Epithelial cell of proximal tubule (primary cell): ENCODE measurements around the gene CRACR2B. TPM values are rescaled to one million over a fixed set of nuclear protein-coding genes. Genes with fewer than 3 reads are reported as not detected.

ENCODE experiments used
- DNase-seq: peaks from one replicate; pipeline ENCODE4 v3.0.0-alpha.2; 2011; ENCODE audit warnings: low read depth
- H3K4me3 ChIP-seq: 2 replicates; pipeline ENCODE4 v1.5.1; 2011; ENCODE audit warnings: low read depth, mild to moderate bottlenecking, low read length
- CTCF ChIP-seq: conservative IDR thresholded peaks from 2 replicates; pipeline ENCODE4 v1.5.1; 2012; ENCODE audit warnings: low read depth, mild to moderate bottlenecking, low read length
- total RNA-seq: library from RNA; depleted of rRNA; stranded (reverse); fragments of >200 nt; gene quantifications from 2 replicates; pipeline ENCODE4 v1.2.3, GENCODE V29; 2015

The CRACR2B gene
- total RNA-seq, 1 donor from 2014 or later: 55.7 TPM

GRCh38 chr11:834371-835316, 6.9 kb downstream of the CRACR2B start:
- TF ChIP-seq CTCF: no peak
- no peak for DNase-seq

GRCh38 chr11:836274-836673, 8.6 kb downstream of the CRACR2B start:
- no peak for DNase-seq
- TF ChIP-seq CTCF: no peak
- no peak overlapping the region for H3K4me3 ChIP-seq

More at GRCh38 chr11:834371-835316, 6.9 kb downstream of the CRACR2B start:
- H3K4me3 ChIP-seq: peak overlapping the region; percentile 72

GRCh38 chr11:836700-837099, 9.0 kb downstream of the CRACR2B start:
- TF ChIP-seq CTCF: no peak
- H3K4me3 ChIP-seq: no peak overlapping the region
- DNase-seq: no peak

- TF ChIP-seq CTCF: no peak
- H3K4me3 ChIP-seq: no peak overlapping the region
- DNase-seq: no peak
Observed at GRCh38 chr11:837189-837989, 9.7 kb downstream of the CRACR2B start.

- TF ChIP-seq CTCF: no peak
- H3K4me3 ChIP-seq: no peak overlapping the region
- DNase-seq: no peak
Observed at GRCh38 chr11:837990-838307, 10.2 kb downstream of the CRACR2B start.

GRCh38 chr11:838441-839279, 10.9 kb downstream of the CRACR2B start:
- H3K4me3 ChIP-seq: no peak overlapping the region
- DNase-seq: no peak
- peak; percentile 25 for TF ChIP-seq CTCF
